GM10266 (cell line): ENCODE results near the gene TARP.

Source experiments
- DNase-seq: peaks from one replicate; pipeline ENCODE4 v3.0.0; 2012; ENCODE audit errors: extremely low spot score
- TF ChIP-seq, protein P1 (sequence below): IDR thresholded peaks from 2 replicates; pipeline ENCODE4 v1.5.1; 2012; ENCODE audit warnings: mild to moderate bottlenecking, low read depth; ENCODE audit not compliant: control insufficient read depth, insufficient read depth; ENCODE audit errors: missing control alignments

Gene TARP

DNA sequence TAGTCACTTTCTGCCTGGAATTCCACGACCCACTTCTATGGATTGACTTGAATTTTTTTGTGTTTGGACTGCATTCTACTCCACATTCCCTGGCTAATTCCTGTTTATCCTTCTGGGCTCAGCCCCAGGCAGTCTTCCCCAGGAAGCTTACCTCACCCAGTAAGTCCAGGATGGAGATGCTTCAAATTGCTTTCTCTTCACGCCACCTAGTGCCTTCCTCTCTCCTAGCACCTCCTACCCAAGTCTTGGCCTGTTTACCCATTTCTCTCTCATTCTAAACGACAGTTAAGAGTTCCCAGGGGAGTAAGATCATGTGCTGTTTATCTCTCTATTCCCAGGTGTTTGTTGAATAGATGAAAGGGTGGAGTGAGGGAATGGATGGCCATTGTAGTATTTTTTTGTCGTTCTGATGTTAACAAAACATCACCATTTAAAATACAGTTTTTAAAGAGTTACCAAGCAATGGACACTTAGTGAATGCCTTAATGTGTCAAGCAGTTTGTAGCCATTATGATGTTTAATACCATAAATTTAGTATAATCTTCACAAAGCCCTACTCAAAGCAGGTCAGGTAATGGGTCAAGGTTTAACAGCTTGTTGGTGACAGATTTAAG, 45.5 kb upstream of the TARP start:
- TF ChIP-seq, protein P1, sequence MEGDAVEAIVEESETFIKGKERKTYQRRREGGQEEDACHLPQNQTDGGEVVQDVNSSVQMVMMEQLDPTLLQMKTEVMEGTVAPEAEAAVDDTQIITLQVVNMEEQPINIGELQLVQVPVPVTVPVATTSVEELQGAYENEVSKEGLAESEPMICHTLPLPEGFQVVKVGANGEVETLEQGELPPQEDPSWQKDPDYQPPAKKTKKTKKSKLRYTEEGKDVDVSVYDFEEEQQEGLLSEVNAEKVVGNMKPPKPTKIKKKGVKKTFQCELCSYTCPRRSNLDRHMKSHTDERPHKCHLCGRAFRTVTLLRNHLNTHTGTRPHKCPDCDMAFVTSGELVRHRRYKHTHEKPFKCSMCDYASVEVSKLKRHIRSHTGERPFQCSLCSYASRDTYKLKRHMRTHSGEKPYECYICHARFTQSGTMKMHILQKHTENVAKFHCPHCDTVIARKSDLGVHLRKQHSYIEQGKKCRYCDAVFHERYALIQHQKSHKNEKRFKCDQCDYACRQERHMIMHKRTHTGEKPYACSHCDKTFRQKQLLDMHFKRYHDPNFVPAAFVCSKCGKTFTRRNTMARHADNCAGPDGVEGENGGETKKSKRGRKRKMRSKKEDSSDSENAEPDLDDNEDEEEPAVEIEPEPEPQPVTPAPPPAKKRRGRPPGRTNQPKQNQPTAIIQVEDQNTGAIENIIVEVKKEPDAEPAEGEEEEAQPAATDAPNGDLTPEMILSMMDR = peak; percentile 71
- peak; percentile 71 for DNase-seq

DNA sequence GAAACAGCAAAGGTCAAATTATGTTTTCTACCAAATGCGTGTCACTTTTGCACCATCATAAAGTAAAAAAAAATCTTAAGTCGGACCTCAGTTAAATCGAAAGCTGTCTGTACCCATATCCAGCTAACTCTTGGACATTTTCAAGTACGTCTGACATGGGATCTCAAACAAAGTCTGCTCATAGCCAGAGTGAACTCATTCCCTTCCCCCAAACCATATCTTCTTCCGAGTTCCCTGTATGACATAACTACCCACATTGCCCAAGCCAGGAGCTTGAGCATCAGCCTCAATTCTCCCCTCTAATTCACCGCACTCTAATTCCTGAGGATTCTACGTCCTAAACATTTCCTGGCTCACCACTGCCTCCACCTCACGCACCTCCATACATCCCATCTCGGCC, 44.8 kb upstream of the TARP start:
- TF ChIP-seq, protein P1 = no peak
- DNase-seq = no peak

DNA sequence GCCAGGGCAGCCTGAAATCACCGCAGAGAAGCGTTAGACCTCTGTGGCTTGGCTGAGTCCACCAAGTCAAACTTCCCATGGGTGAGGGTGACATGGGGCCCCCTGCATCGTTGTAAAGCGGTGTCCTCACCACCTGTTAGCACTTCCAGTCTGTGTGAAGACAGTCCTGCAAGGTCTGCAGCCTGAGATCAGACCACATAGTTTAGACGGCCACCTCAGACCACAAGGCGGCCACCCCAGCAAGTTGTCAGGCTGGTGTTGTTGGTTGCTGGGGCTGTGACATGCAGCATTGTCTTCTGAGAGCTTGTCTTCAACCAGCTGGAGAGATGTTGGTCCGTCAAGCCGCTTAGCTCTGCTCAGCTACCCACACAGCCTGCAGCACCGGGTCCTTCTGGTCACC, 44.1 kb upstream of the TARP start:
- DNase-seq = no peak
- TF ChIP-seq, protein P1 = no peak

DNA sequence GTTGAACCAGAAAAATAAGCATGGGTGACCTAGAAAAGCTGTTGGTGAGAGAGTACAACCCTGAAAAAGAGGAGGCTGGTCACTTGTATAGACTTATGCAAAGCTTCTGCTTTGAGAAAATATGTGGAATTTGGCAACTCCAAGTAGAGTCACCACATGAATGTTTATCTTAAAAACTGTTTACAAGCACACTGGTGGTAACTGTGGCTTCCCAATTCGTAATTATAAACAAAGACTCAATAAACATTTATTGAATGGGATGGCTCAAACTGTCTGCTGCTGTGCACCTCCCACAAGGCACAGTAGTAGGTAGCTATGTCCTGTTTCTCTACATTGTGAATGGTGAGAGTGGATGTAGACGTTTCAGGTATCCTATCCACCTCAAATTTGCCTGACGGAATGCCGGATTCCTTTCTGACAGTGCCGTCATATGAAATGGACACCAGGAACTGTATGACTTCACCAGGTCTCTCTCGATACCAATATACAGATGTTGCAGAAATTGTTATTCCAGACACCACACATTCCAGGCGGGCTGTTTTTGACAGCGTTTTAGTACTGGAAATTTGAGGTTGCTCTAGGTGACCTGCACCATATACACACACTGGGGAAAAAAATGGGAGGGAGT, 43.4 kb upstream of the TARP start:
- TF ChIP-seq, protein P1 = no peak
- DNase-seq = no peak

DNA sequence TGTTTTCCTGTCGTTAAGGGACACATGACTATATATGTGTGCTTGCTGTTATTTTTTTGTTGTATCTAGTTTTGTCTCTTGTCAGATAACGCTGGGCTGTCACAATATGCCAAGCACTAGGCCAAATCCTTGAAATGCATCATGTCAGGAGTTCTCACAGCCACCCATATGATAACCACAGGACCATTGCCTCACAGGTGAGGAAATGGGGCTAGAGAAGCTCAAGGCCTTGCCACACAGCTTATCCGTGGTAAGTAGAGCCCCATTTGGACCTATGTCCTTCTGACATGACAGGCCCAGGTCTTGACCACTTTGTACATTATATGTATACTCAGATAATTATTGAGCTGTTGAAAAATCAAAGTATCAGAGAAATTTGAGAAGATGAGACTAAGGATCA, 42.0 kb upstream of the TARP start:
- no peak for DNase-seq
- TF ChIP-seq, protein P1 = no peak

DNA sequence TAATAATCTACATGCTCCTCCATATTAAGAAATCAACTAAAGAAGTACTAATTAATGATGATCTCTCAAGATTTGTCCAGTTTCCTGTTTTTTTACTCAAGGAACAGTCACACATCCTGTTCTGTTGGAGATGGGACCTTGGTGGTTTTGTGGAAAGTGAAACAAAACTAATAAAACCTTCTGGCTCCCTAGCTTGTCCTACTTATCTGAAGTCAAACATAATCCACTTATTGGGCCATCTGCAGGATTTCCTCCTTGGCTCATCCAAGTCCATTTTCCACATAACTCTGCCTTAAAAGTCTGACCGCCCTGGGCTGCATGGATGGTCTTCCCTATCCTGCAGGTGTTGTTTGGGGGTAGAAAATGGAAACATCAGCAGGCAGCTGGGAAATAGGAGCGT, 39.4 kb upstream of the TARP start:
- TF ChIP-seq, protein P1 = no peak
- DNase-seq = no peak

DNA sequence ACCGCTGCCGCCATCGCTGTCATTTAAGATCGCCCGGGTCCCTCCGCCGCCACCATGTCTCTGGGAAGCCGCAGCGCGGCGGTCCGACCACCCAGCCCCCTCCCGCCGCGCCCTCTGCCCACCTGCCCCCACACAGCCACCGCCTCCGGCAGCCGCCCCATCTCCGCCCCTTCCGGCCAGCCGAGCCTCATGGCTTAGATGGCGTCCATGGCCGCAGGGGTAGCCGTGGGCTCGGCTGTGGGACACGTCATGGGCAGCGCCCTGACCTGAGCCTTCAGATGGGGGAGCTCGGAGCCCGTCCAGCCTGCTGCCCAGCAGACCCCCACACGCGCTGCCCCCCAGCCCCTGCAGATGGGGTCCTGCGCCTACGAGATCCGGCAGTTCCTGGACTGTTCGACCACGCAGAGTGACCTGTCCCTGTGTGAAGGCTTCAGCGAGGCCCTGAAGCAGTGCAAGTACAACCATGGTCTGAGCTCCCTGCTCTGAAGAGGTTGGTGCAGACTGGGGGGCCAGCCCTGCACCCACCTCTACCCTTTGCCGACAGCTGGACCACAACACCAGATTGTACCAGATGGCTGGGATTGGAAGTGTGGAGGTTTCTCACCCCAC, 38.0 kb upstream of the TARP start:
- TF ChIP-seq, protein P1 = no peak
- DNase-seq = peak; percentile 66
